Endothelial cell (in vitro differentiated cells): Measurements from ENCODE around the gene FXYD2. TPM values are rescaled to one million over a fixed set of nuclear protein-coding genes. Genes with fewer than 3 reads are reported as not detected.

Source experiments
- DNase-seq: peaks from one replicate; pipeline ENCODE4 v3.0.0; 2021; ENCODE audit warnings: low spot score
- H3K27ac Mint-ChIP-seq: one replicate; pipeline ENCODE4 v1.8.0; 2021; ENCODE audit warnings: mixed read lengths, inconsistent platforms; ENCODE audit not compliant: unreplicated experiment
- H3K27me3 Mint-ChIP-seq: one replicate; pipeline ENCODE4 v1.8.0; 2021; ENCODE audit warnings: mild to moderate bottlenecking, moderate library complexity, mixed read lengths, inconsistent platforms; ENCODE audit not compliant: unreplicated experiment
- H3K36me3 Mint-ChIP-seq: one replicate; pipeline ENCODE4 v1.8.0; 2021; ENCODE audit warnings: mild to moderate bottlenecking, low read depth, mixed read lengths, inconsistent platforms; ENCODE audit not compliant: unreplicated experiment
- H3K4me1 Mint-ChIP-seq: one replicate; pipeline ENCODE4 v1.8.0; 2021; ENCODE audit warnings: mild to moderate bottlenecking, mixed read lengths, inconsistent platforms; ENCODE audit not compliant: unreplicated experiment
- H3K4me3 Mint-ChIP-seq: one replicate; pipeline ENCODE4 v1.8.0; 2021; ENCODE audit warnings: mild to moderate bottlenecking, mixed read lengths, inconsistent platforms; ENCODE audit not compliant: unreplicated experiment
- H3K9me3 Mint-ChIP-seq: one replicate; pipeline ENCODE4 v1.8.0; 2021; ENCODE audit warnings: mixed read lengths, inconsistent platforms; ENCODE audit not compliant: unreplicated experiment
- CTCF ChIP-seq: fragments of 200-600 bp; sonication (generic); IDR thresholded peaks from one replicate; pipeline ENCODE4 v1.5.0; 2021; ENCODE audit warnings: antibody characterized with exemption; ENCODE audit not compliant: unreplicated experiment
- long read RNA-seq: library from polyadenylated mRNA; unstranded; transcript quantifications from one replicate; pipeline ENCODE4 v2.0.0, GENCODE V29; 2020; ENCODE audit not compliant: unreplicated experiment
- total RNA-seq: library from RNA; stranded (reverse); fragmentation: NEBNext Ultra II Directional; extraction: Animal tissue kit (Norgen Biotek cat#: 25700); gene quantifications from one replicate; pipeline ENCODE4 v1.2.1, GENCODE V29; 2021; ENCODE audit not compliant: unreplicated experiment

FXYD2 gene
- not detected for total RNA-seq
- long read RNA-seq: 0 reads

- H3K36me3 Mint-ChIP-seq: no peaks in the 10 kb centered on the region
- peaks cover 12% of the 10 kb centered on the region for H3K27me3 Mint-ChIP-seq
- DNase-seq: no peak
- no peaks in the 10 kb centered on the region for H3K9me3 Mint-ChIP-seq
- no peak for TF ChIP-seq CTCF
- no peak within 1 kb of the TSS for H3K27ac Mint-ChIP-seq
- H3K4me3 Mint-ChIP-seq: no peak within 1 kb of the TSS
- peaks cover 14% of the 10 kb centered on the region for H3K4me1 Mint-ChIP-seq
Measured at GRCh38 chr11:117824571-117825537, at the start of gene FXYD2. Gene FXYD2 (minus strand): TSS chr11:117824744. CDS start chr11:117824678, 66 bp downstream.

GRCh38 chr11:117873828-117874125 lies 49.2 kb upstream of the FXYD2 start:
- no peak overlapping the region for H3K4me3 Mint-ChIP-seq

GRCh38 chr11:117872975-117873827 lies 48.7 kb upstream of the FXYD2 start:
- Mint-ChIP-seq H3K36me3 (no peaks in the 10 kb centered on the region), H3K4me1 (peaks cover 28% of the 10 kb centered on the region), H3K27ac (no peak overlapping the region), H3K4me3 (no peak overlapping the region), H3K9me3 (no peaks in the 10 kb centered on the region), H3K27me3 (peaks cover 18% of the 10 kb centered on the region)
- TF ChIP-seq CTCF: no peak
- DNase-seq: no peak

More at GRCh38 chr11:117873828-117874125, 49.2 kb upstream of the FXYD2 start:
- DNase-seq: no peak
- H3K36me3 Mint-ChIP-seq: no peaks in the 10 kb centered on the region
- peaks cover 28% of the 10 kb centered on the region for H3K4me1 Mint-ChIP-seq
- H3K27me3 Mint-ChIP-seq: peaks cover 19% of the 10 kb centered on the region
- no peak overlapping the region for H3K27ac Mint-ChIP-seq
- H3K9me3 Mint-ChIP-seq: no peaks in the 10 kb centered on the region
- no peak for TF ChIP-seq CTCF

- Mint-ChIP-seq H3K9me3 (no peaks in the 10 kb centered on the region), H3K4me3 (no peak overlapping the region), H3K4me1 (peaks cover 28% of the 10 kb centered on the region), H3K27me3 (peaks cover 15% of the 10 kb centered on the region), H3K27ac (no peak overlapping the region), H3K36me3 (no peaks in the 10 kb centered on the region)
- DNase-seq: no peak
- TF ChIP-seq CTCF: no peak
Measured at GRCh38 chr11:117872420-117872961, 47.9 kb upstream of the FXYD2 start.
